DND-41 (cell line): ENCODE data around the gene DHDDS.

Experiments used
- CTCF ChIP-seq: IDR thresholded peaks from 2 replicates; pipeline ENCODE4 v1.5.1; 2012; ENCODE audit warnings: borderline replicate concordance, low read length, moderate library complexity, mild to moderate bottlenecking; ENCODE audit not compliant: poor library complexity, severe bottlenecking; ENCODE audit errors: extremely low read depth
- EZH2 ChIP-seq: IDR thresholded peaks from 3 replicates; pipeline ENCODE4 v1.6.1; 2012; ENCODE audit warnings: borderline replicate concordance, low read depth, mild to moderate bottlenecking, moderate library complexity, low read length, inconsistent platforms; ENCODE audit not compliant: severe bottlenecking

GRCh38 chr1:26449868-26450267, 17.7 kb downstream of the DHDDS start:
- TF ChIP-seq CTCF = no peak
- no peak for TF ChIP-seq EZH2
